ENCODE measurements around the gene PRIM2. TPM values are rescaled to one million over a fixed set of nuclear protein-coding genes. Genes with fewer than 3 reads are reported as not detected.
"Not testable (repeated sequence)": the region's sequence is repeated elsewhere in the genome, so short reads cannot be mapped to it uniquely, and the experiment has no call there.

PRIM2 gene
- total RNA-seq, 1 donor from 2014 or later: 10.8 TPM

DNA sequence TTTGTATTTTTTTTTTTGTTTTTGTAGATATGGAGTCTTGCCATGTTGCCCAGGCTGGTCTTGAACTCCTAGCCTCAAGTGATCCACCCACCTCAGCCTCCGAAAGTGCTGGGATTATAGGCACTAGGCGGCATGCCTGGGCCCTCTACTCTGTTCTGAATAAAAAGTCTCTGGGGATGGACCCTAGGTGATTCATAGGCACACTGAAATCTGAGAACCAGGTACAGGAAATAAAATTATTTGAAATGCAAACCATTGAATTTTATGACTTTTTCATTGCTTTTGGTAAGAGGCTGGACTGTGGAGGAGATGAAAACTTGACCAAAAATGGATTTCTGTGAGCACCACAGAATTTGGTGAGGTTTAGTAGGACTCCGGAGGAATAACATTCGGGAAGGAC is 117.5 kb downstream of the PRIM2 start:
- peaks cover 44% of the 10 kb centered on the region for H3K4me1 Mint-ChIP-seq (ENCODE audit: low read depth)
- TF ChIP-seq CTCF (IDR thresholded peaks at IDR 0.05): no peak
- H3K4me3 Mint-ChIP-seq (ENCODE audit: unreplicated experiment): no peak overlapping the region
- no peaks in the 10 kb centered on the region for H3K27me3 Mint-ChIP-seq (ENCODE audit: low read depth)
- no peaks in the 10 kb centered on the region for H3K36me3 Mint-ChIP-seq (ENCODE audit: low read depth)
- H3K9me3 Mint-ChIP-seq (ENCODE audit: low read depth): no peaks in the 10 kb centered on the region
- no peak overlapping the region for H3K27ac Mint-ChIP-seq (ENCODE audit: unreplicated experiment)
- DNase-seq (ENCODE audit: low spot score): no peak

DNA sequence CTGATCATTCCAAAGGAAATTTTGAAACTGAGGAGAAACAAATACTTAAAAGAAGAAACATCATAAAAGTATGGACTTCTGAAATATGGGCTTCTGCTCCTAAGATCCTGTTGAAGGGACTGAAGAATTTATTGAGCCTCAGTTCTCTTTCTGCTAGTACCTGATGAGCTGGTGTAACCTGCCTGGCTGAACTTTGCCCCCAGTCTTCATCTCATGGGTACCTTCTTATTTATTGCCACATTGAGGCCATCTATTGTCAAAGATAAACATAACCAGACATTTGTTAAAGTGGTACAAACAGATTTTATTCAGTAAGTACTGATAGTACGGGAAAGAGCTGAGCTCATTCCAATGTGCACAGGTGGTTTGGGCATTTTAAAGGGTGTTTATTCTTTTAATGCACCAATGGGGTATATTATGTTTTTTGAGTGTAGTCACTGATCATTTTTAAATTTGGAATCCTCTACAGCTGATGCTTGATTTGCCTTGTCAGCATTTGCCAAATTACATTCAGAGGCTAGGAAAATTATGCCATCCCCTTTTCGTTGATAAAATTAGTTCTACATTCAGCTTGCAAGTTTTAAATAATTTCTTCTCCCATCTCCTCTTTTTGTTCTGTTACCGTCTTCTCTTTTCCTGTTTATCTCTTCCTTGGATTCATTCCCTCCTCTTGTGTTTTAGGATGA is 118.2 kb downstream of the PRIM2 start:
- no peak for TF ChIP-seq CTCF (IDR thresholded peaks at IDR 0.05)
- peaks cover 44% of the 10 kb centered on the region for H3K4me1 Mint-ChIP-seq (ENCODE audit: low read depth)
- no peaks in the 10 kb centered on the region for H3K36me3 Mint-ChIP-seq (ENCODE audit: low read depth)
- no peak overlapping the region for H3K27ac Mint-ChIP-seq (ENCODE audit: unreplicated experiment)
- no peak overlapping the region for H3K4me3 Mint-ChIP-seq (ENCODE audit: unreplicated experiment)
- no peaks in the 10 kb centered on the region for H3K9me3 Mint-ChIP-seq (ENCODE audit: low read depth)
- H3K27me3 Mint-ChIP-seq (ENCODE audit: low read depth): no peaks in the 10 kb centered on the region
- no peak for DNase-seq (ENCODE audit: low spot score)

GRCh38 chr6:57440735-57441134 is 123.3 kb downstream of the PRIM2 start:
- H3K27ac Mint-ChIP-seq (ENCODE audit: unreplicated experiment); H3K4me3 Mint-ChIP-seq (ENCODE audit: unreplicated experiment); H3K9me3 Mint-ChIP-seq (ENCODE audit: low read depth); H3K27me3 Mint-ChIP-seq (ENCODE audit: low read depth); H3K36me3 Mint-ChIP-seq (ENCODE audit: low read depth); DNase-seq (ENCODE audit: low spot score): not testable (repeated sequence)
- H3K4me1 Mint-ChIP-seq (ENCODE audit: low read depth): peaks cover 15% of the 10 kb centered on the region

- peaks cover 15% of the 10 kb centered on the region for H3K4me1 Mint-ChIP-seq (ENCODE audit: low read depth)
- not testable (repeated sequence) for H3K9me3 Mint-ChIP-seq (ENCODE audit: low read depth); H3K27me3 Mint-ChIP-seq (ENCODE audit: low read depth); H3K36me3 Mint-ChIP-seq (ENCODE audit: low read depth); H3K27ac Mint-ChIP-seq (ENCODE audit: unreplicated experiment); H3K4me3 Mint-ChIP-seq (ENCODE audit: unreplicated experiment); DNase-seq (ENCODE audit: low spot score)
Observed at GRCh38 chr6:57442133-57442532, 124.7 kb downstream of the PRIM2 start.

GRCh38 chr6:57443181-57443580 is 125.8 kb downstream of the PRIM2 start:
- not testable (repeated sequence) for H3K27me3 Mint-ChIP-seq (ENCODE audit: low read depth)

DNA sequence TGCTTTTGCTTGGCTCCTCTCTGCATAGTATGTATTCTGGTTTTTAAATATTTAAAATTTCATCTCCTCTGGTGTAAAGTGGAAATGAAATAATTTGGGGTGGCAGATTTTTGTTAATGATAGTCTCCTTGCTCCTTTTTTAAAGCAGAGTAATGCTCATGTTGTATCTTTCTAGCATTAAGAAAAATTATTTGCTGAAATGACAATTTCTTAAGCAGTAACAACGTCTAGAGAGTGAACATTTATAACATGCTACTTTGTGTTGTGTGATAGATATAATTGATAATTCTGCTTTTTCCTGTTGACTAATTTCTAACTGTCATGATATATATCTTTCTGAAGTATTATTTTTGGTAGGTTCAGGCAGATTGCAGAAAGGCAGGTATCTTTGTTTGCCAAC is 127.4 kb downstream of the PRIM2 start:
- not testable (repeated sequence) for H3K36me3 Mint-ChIP-seq (ENCODE audit: low read depth); H3K4me3 Mint-ChIP-seq (ENCODE audit: unreplicated experiment); H3K27ac Mint-ChIP-seq (ENCODE audit: unreplicated experiment); DNase-seq (ENCODE audit: low spot score); H3K9me3 Mint-ChIP-seq (ENCODE audit: low read depth); H3K27me3 Mint-ChIP-seq (ENCODE audit: low read depth)
- peaks cover 11% of the 10 kb centered on the region for H3K4me1 Mint-ChIP-seq (ENCODE audit: low read depth)

More at GRCh38 chr6:57443181-57443580, 125.8 kb downstream of the PRIM2 start:
- H3K36me3 Mint-ChIP-seq (ENCODE audit: low read depth); H3K9me3 Mint-ChIP-seq (ENCODE audit: low read depth); H3K4me3 Mint-ChIP-seq (ENCODE audit: unreplicated experiment); H3K27ac Mint-ChIP-seq (ENCODE audit: unreplicated experiment); DNase-seq (ENCODE audit: low spot score): not testable (repeated sequence)
- H3K4me1 Mint-ChIP-seq (ENCODE audit: low read depth): peaks cover 13% of the 10 kb centered on the region

GRCh38 chr6:57445379-57445778 is 127.9 kb downstream of the PRIM2 start:
- not testable (repeated sequence) for H3K27me3 Mint-ChIP-seq (ENCODE audit: low read depth); H3K27ac Mint-ChIP-seq (ENCODE audit: unreplicated experiment); H3K36me3 Mint-ChIP-seq (ENCODE audit: low read depth); DNase-seq (ENCODE audit: low spot score); H3K9me3 Mint-ChIP-seq (ENCODE audit: low read depth); H3K4me3 Mint-ChIP-seq (ENCODE audit: unreplicated experiment)
- H3K4me1 Mint-ChIP-seq (ENCODE audit: low read depth): peaks cover 16% of the 10 kb centered on the region

GRCh38 chr6:57445790-57446468 is 128.5 kb downstream of the PRIM2 start:
- not testable (repeated sequence) for DNase-seq (ENCODE audit: low spot score); H3K36me3 Mint-ChIP-seq (ENCODE audit: low read depth); H3K27ac Mint-ChIP-seq (ENCODE audit: unreplicated experiment); H3K27me3 Mint-ChIP-seq (ENCODE audit: low read depth); H3K4me3 Mint-ChIP-seq (ENCODE audit: unreplicated experiment); H3K9me3 Mint-ChIP-seq (ENCODE audit: low read depth)
- H3K4me1 Mint-ChIP-seq (ENCODE audit: low read depth): peaks cover 18% of the 10 kb centered on the region

- H3K27me3 Mint-ChIP-seq (ENCODE audit: low read depth); H3K27ac Mint-ChIP-seq (ENCODE audit: unreplicated experiment); H3K36me3 Mint-ChIP-seq (ENCODE audit: low read depth); H3K9me3 Mint-ChIP-seq (ENCODE audit: low read depth); DNase-seq (ENCODE audit: low spot score); H3K4me1 Mint-ChIP-seq (ENCODE audit: low read depth); H3K4me3 Mint-ChIP-seq (ENCODE audit: unreplicated experiment): not testable (repeated sequence)
Observed at GRCh38 chr6:57449496-57450066, 132.2 kb downstream of the PRIM2 start.

DNA sequence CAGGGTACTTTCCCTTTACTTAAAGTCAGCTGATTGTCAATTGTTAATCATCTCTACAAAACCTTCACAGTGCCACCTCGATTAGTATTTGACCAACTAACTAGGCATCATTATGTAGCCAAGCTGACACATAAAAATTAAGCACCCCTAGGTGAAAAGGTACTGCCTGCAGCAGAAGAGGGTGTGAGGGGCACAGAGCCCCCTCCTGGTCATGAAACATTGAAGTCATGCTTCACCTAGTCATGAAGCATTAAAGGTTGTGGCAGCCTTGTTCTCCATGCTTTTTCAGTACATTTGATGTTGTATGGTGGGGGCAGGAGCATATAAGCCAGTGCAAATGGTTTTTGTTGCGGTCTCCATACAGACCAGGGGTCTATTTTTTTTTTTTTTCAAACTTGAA is 142.4 kb downstream of the PRIM2 start:
- H3K27ac Mint-ChIP-seq (ENCODE audit: unreplicated experiment); DNase-seq (ENCODE audit: low spot score); H3K36me3 Mint-ChIP-seq (ENCODE audit: low read depth); H3K4me3 Mint-ChIP-seq (ENCODE audit: unreplicated experiment); H3K27me3 Mint-ChIP-seq (ENCODE audit: low read depth); H3K9me3 Mint-ChIP-seq (ENCODE audit: low read depth); H3K4me1 Mint-ChIP-seq (ENCODE audit: low read depth): not testable (repeated sequence)

DNA sequence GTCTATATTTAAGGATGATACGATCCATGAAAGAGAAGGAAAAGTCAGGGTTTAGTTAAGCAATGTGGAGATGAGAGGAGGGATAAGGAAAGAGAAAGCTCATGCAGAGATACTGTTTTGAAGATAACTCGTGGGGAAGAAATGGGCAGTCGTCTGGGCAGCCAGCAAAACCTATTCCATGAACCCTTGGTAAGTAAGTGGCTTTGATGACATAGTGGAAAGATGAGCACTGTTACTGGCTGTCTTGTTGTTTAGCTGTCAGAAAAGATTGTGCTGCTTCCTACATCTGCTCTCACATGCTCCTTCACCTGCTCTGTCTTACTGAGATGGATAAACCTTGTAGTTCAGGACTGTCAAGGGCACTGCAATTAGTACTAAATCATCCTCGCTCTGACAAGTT is 143.6 kb downstream of the PRIM2 start:
- not testable (repeated sequence) for H3K9me3 Mint-ChIP-seq (ENCODE audit: low read depth); H3K4me1 Mint-ChIP-seq (ENCODE audit: low read depth); H3K27me3 Mint-ChIP-seq (ENCODE audit: low read depth); H3K4me3 Mint-ChIP-seq (ENCODE audit: unreplicated experiment); DNase-seq (ENCODE audit: low spot score); H3K36me3 Mint-ChIP-seq (ENCODE audit: low read depth); H3K27ac Mint-ChIP-seq (ENCODE audit: unreplicated experiment)
